GM19463 (cell line): Measurements from ENCODE around the gene PLEKHB1.

Experiments used
- ATAC-seq: cut with Tn5 transposase; IDR thresholded peaks from one replicate; pipeline ENCODE4 v1.9.1; 2021; ENCODE audit warnings: mild to moderate bottlenecking, moderate library complexity; ENCODE audit not compliant: unreplicated experiment

Gene PLEKHB1

GRCh38 chr11:73645972-73646631 is at the start of gene PLEKHB1:
TSS of gene PLEKHB1 (plus strand) at chr11:73646581. CDS start at chr11:73646609, 28 bp downstream.
- ATAC-seq: no peak

GRCh38 chr11:73597336-73597955 is 48.9 kb upstream of the PLEKHB1 start:
- ATAC-seq: no peak

GRCh38 chr11:73597956-73598718 is 48.2 kb upstream of the PLEKHB1 start, which contains the start of gene FAM168A:
TSS of gene FAM168A (minus strand) at chr11:73598112. CDS start at chr11:73468474, 129,638 bp downstream.
- peak; percentile 94 for ATAC-seq

GRCh38 chr11:73598719-73599379 is 47.5 kb upstream of the PLEKHB1 start:
- ATAC-seq: peak; percentile 7

GRCh38 chr11:73612601-73613140 is 33.7 kb upstream of the PLEKHB1 start:
- no peak for ATAC-seq

GRCh38 chr11:73614591-73614990 is 31.8 kb upstream of the PLEKHB1 start:
- ATAC-seq: no peak

GRCh38 chr11:73622926-73623593 is 23.3 kb upstream of the PLEKHB1 start:
- ATAC-seq: no peak

GRCh38 chr11:73623686-73624085 is 22.7 kb upstream of the PLEKHB1 start:
- no peak for ATAC-seq

- no peak for ATAC-seq
Observed at GRCh38 chr11:73625696-73626318, 20.6 kb upstream of the PLEKHB1 start.

- no peak for ATAC-seq
Observed at GRCh38 chr11:73629907-73630306, 16.5 kb upstream of the PLEKHB1 start.

- no peak for ATAC-seq
Observed at GRCh38 chr11:73632996-73633395, 13.4 kb upstream of the PLEKHB1 start.

- no peak for ATAC-seq
Observed at GRCh38 chr11:73633999-73634398, 12.4 kb upstream of the PLEKHB1 start.

- ATAC-seq: no peak
Observed at GRCh38 chr11:73635721-73636120, 10.7 kb upstream of the PLEKHB1 start.

- ATAC-seq: no peak
Observed at GRCh38 chr11:73636249-73636648, 10.1 kb upstream of the PLEKHB1 start.

- no peak for ATAC-seq
Observed at GRCh38 chr11:73637012-73637411, 9.4 kb upstream of the PLEKHB1 start.

GRCh38 chr11:73640592-73640991 is 5.8 kb upstream of the PLEKHB1 start:
- no peak for ATAC-seq

GRCh38 chr11:73641668-73642067 is 4.7 kb upstream of the PLEKHB1 start:
- ATAC-seq: no peak

- ATAC-seq: no peak
Observed at GRCh38 chr11:73645121-73645969, 1.0 kb upstream of the PLEKHB1 start.

- ATAC-seq: peak; percentile 96
Observed at GRCh38 chr11:73647459-73648100, 1.2 kb downstream of the PLEKHB1 start.
